ENCODE measurements around the gene DVL3.
"Not testable (repeated sequence)": the region's sequence is repeated elsewhere in the genome, so short reads cannot be mapped to it uniquely, and the experiment has no call there.

DVL3 gene

GRCh38 chr3:184154885-184155643 lies at the start of gene DVL3:
DVL3 (plus strand) TSS chr3:184155377; CDS start chr3:184155636, 259 bp downstream.
- no peak for DNase-seq (ENCODE audit: low spot score)

DNA sequence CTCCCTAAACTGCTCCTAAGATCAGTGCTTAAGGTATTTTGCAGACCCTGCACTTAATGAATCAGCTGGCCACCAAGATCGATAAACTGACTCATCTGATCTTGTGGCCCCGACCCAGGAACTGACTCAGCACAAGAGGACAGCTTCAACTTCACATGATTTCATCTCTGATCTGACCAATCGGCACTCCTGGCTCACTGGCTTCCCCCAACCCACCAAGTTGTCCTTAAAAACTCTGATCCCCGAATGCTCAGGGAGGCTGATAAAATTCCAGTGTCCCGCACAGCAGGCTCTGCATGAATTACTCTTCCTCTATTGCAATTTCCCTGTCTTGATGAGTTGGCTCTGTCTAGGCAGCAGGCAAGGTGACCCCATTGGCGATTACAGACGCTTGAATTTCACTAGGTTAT lies 44.9 kb upstream of the DVL3 start:
- no peak for DNase-seq (ENCODE audit: low spot score)

GRCh38 chr3:184116017-184116416 lies 39.2 kb upstream of the DVL3 start:
- no peak for DNase-seq (ENCODE audit: low spot score)

GRCh38 chr3:184117636-184118035 lies 37.5 kb upstream of the DVL3 start:
- DNase-seq (ENCODE audit: low spot score), result no peak

DNA sequence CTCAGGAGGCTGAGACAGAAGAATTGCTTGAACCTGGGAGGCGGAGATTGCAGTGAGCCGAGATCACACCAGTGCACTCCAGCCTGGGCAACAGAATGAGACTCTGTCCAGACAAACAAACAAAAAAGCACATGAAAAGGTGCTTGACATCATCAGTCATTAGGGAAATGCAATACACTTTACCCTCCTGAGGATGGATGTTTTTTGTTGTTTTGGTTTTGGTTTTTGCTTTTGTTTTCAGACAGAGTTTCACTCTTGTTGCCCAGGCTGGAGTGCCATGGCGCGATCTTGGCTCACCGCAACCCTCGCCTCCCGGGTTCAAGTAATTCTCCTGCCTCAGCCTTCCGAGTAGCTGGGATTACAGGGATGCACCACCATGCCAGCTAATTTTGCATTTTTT lies 34.1 kb upstream of the DVL3 start:
- not testable (repeated sequence) for DNase-seq (ENCODE audit: low spot score)

DNA sequence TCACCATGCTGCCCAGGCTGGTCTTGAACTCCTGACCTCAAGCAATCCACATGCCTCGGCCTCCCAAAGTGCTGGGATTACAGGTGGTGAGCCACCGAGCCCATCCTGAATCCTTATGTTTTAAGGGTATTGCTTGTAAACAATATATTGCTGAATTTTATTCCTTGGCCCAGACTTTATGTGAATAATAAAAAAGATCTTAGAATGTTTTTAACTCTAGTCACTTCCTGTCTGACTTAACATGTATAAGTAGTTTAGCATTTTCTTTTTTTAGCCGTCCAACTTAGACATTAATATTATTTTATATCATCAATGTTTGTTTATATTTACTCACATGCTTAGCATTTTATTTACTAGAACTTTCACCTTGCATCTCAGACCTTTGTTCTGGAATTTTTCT lies 29.2 kb upstream of the DVL3 start:
- DNase-seq (ENCODE audit: low spot score), result no peak

DNA sequence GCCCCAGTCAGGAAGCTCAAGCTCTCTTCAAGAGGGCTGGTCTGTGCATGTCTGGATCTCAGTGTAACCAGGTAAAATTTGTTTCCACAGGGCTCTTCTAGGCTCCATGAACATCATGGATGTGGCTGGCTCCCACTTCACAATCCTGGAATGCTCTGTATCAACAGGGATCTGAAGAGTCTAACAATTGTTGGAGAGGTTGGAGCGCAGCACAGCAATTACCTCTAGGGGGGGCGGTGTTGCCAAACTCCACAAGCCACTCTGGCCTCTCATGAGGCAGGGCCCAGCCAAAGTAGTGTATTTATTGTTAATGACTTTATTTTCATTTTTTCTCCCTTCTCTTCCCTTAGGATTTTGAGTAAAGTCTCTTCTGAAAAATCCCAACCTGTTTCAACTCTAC lies 26.2 kb upstream of the DVL3 start:
- no peak for DNase-seq (ENCODE audit: low spot score)

- no peak for DNase-seq (ENCODE audit: low spot score)
Observed at GRCh38 chr3:184132945-184133344, 22.2 kb upstream of the DVL3 start.

GRCh38 chr3:184133840-184134745 lies 21.1 kb upstream of the DVL3 start:
- peak; percentile 67 for DNase-seq (ENCODE audit: low spot score)

DNA sequence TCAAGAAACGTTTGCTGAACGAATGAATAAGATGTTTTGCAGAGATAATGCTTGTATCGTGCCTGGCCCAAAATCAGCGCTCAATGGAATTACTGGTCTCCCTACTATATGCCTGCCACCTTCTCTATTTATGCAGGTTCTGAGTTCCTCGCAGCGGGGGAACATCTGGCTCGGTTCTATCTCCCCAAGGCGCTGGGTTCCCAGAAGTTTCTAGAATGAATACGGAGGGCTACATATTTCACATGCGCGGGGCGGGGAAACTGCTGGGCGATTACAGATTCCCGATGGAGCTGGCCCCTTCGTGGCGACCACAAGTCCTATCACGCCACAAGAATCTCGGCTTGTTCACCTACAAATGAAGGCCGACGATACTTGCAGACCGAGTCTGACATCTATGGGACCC lies 20.4 kb upstream of the DVL3 start:
- DNase-seq (ENCODE audit: low spot score), result no peak

GRCh38 chr3:184135149-184135910 lies 19.8 kb upstream of the DVL3 start, which contains the start of gene EIF2B5:
EIF2B5 (plus strand) TSS chr3:184135358; CDS start chr3:184135386, 28 bp downstream.
- peak; percentile 95 for DNase-seq (ENCODE audit: low spot score)

DNA sequence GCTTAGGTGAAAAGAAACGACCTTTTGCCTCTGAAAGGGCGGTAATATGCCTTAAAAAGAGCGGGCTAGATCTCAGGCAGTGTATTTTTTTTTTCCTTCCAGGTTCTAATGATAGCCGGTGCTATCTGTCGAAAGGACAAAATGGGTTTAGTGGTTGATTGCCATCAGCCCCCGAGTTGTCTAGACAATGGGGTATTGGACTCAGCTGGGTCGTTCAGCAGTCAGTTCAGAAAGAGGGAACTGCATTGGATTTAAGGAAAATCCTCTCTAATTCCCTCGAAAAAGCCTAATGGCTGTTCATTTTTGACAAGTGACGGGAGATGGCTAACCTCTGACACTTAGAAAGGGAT lies 19.3 kb upstream of the DVL3 start:
- no peak for DNase-seq (ENCODE audit: low spot score)

- DNase-seq (ENCODE audit: low spot score), result no peak
Observed at GRCh38 chr3:184140436-184140835, 14.7 kb upstream of the DVL3 start.

DNA sequence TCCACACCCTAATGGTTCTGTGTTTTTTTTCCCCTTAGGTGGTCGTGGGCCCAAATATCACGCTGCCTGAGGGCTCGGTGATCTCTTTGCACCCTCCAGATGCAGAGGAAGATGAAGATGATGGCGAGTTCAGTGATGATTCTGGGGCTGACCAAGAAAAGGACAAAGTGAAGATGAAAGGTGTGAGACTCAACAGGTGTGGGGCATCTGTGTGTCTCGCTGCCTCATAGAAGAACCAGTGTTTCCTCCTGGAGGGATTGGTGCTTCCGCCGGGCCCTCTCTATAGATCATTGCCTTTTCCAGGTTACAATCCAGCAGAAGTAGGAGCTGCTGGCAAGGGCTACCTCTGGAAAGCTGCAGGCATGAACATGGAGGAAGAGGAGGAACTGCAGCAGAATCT lies 13.0 kb upstream of the DVL3 start:
- DNase-seq (ENCODE audit: low spot score), result no peak

DNA sequence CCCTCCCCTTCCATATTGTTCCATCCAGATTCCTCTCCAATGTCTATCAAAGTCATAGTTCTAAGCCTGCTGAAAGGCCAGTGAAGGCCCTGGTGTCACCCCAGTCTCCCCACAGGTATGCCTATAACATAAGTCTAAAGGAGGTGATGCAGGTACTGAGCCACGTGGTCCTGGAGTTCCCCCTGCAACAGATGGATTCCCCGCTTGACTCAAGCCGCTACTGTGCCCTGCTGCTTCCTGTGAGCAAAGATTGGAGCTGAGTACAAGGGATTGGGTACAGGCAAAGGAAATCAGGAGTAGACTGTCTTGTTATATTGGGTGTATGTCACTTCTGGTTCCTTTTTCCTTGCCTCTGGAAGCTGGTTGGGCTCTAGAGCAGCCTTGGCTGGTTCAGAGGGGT lies 11.8 kb upstream of the DVL3 start:
- DNase-seq (ENCODE audit: low spot score), result no peak

GRCh38 chr3:184144505-184144904 lies 10.7 kb upstream of the DVL3 start:
- no peak for DNase-seq (ENCODE audit: low spot score)

DNA sequence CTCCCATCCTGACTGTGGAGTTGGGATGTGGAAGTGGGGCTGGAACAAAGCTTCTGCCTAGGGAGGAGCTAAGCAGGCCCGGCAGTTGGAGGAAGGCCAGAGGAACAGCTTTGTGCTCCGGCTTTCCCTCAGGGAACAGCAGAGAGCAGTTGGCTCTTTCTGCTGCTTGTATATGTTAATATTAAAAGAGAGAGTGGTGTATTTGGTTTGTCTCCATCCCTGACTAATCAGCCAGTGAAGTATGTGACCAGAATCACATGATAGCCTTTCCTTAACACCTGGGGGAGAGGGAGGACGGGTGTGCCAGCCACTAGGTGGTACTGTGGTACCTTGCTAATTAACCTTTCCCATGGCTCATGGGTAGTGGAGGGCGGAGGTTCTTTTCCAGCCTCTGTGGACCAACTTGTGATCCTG lies 10.1 kb upstream of the DVL3 start:
- no peak for DNase-seq (ENCODE audit: low spot score)

- no peak for DNase-seq (ENCODE audit: low spot score)
Observed at GRCh38 chr3:184145751-184146270, 9.4 kb upstream of the DVL3 start.

GRCh38 chr3:184148076-184148475 lies 7.1 kb upstream of the DVL3 start:
- no peak for DNase-seq (ENCODE audit: low spot score)

GRCh38 chr3:184149123-184149522 lies 6.1 kb upstream of the DVL3 start:
- DNase-seq (ENCODE audit: low spot score), result no peak

DNA sequence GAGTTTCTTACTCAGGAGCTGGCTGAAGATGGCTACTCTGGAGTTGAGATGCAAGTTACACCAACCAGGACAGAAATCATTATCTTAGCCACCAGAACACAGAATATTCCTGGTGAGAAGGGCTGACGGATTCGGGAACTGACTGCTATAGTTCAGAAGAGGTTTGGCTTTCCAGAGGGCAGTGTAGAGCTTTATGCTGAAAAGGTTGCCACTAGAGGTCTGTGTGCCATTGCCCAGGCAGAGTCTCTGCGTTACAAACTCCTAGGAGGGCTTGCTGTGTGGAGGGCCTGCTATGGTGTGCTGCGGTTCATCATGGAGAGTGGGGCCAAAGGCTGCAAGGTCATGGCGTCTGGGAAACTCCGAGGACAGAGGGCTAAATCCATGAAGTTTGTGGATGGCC lies 5.4 kb upstream of the DVL3 start:
- not testable (repeated sequence) for DNase-seq (ENCODE audit: low spot score)
